Endothelial cell of umbilical vein (primary cell): ENCODE data around the gene MAMDC2.

Source experiments
- CTCF ChIP-seq, 2 donors: IDR thresholded peaks; 1 replicate in 1 of 2; 2 replicates in 1 of 2; pipeline ENCODE4 v1.5.1; 2011; ENCODE audit warnings: low read length in 2 of 2, mild to moderate bottlenecking in 2 of 2, moderate library complexity in 2 of 2, control low read depth in 1 of 2, inconsistent platforms in 1 of 2, low read depth in 1 of 2; ENCODE audit not compliant: insufficient read depth in 1 of 2; ENCODE audit errors: extremely low read depth in 1 of 2
- EZH2 ChIP-seq: IDR thresholded peaks from 2 replicates; pipeline ENCODE4 v1.6.1; 2012; ENCODE audit warnings: borderline replicate concordance, low read depth, mild to moderate bottlenecking, moderate library complexity, low read length, inconsistent platforms; ENCODE audit not compliant: severe bottlenecking
- FOS ChIP-seq: IDR thresholded peaks from 2 replicates; pipeline ENCODE4 v1.6.1; 2011; ENCODE audit warnings: mild to moderate bottlenecking, low read length, moderate library complexity, borderline replicate concordance; ENCODE audit not compliant: insufficient read depth
- GATA2 ChIP-seq: IDR thresholded peaks from 2 replicates; pipeline ENCODE4 v1.7.0; 2011; ENCODE audit warnings: low read depth, mild to moderate bottlenecking, moderate library complexity, mixed read lengths, low read length; ENCODE audit not compliant: insufficient read length, insufficient read depth
- JUN ChIP-seq: IDR thresholded peaks from 2 replicates; pipeline ENCODE4 v1.6.1; 2011; ENCODE audit warnings: borderline replicate concordance, low read depth; ENCODE audit not compliant: insufficient read length, insufficient read depth
- MAX ChIP-seq: IDR thresholded peaks from 2 replicates; pipeline ENCODE4 v1.6.1; 2011; ENCODE audit not compliant: insufficient read depth, insufficient read length
- POLR2A ChIP-seq: IDR thresholded peaks from 2 replicates; pipeline ENCODE4 v1.6.1; 2012; ENCODE audit warnings: low read depth, mild to moderate bottlenecking, control low read depth, low read length
- POLR2AphosphoS5 ChIP-seq: IDR thresholded peaks from 2 replicates; pipeline ENCODE4 v1.6.1; 2012; ENCODE audit warnings: low read depth, mild to moderate bottlenecking, control low read depth, low read length, moderate library complexity; ENCODE audit not compliant: insufficient read depth

GRCh38 chr9:70055406-70056210 lies 12.0 kb downstream of the MAMDC2 start:
- TF ChIP-seq CTCF (IDR thresholded peaks at IDR 0.05; ENCODE audit: extremely low read depth in 1 of 2, insufficient read depth in 1 of 2, low read depth in 1 of 2, low read length in 2 of 2) = no peak
- TF ChIP-seq MAX = no peak
- no peak for TF ChIP-seq POLR2A
- TF ChIP-seq POLR2AphosphoS5 = no peak
- TF ChIP-seq FOS = no peak
- no peak for TF ChIP-seq EZH2
- TF ChIP-seq JUN = no peak
- TF ChIP-seq GATA2 = no peak
